ENCODE data around the gene SGF29. TPM values are rescaled to one million over a fixed set of nuclear protein-coding genes. Genes with fewer than 3 reads are reported as not detected.

Gene SGF29
- total and polyA plus RNA-seq, 12 donors, result 18.4 to 118 (median 29.9) TPM

DNA sequence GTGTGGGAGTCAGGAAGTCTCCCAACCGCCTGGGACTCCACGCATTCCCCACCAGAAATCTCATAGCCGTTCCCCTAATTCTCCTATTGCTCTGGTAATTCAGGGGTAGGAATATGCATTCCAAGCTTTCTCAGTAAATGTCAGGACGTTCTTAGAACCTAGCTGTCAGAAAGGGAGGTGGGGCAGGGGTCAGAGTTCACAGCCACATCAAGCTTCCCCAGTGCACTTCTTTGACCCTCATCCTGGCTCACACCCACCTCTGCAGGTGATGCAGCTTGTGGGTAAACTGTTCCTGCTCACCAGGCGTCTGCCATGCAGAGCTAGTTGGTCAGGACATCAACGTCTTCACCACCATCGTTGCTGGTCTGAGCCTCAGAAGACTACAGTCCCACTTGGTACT is 33.0 kb upstream of the SGF29 start:
- DNase-seq, result no peak
- no peaks in the 10 kb centered on the region for H3K27me3 ChIP-seq
- intact Hi-C loops (cut with DNase I), result no loop called here

DNA sequence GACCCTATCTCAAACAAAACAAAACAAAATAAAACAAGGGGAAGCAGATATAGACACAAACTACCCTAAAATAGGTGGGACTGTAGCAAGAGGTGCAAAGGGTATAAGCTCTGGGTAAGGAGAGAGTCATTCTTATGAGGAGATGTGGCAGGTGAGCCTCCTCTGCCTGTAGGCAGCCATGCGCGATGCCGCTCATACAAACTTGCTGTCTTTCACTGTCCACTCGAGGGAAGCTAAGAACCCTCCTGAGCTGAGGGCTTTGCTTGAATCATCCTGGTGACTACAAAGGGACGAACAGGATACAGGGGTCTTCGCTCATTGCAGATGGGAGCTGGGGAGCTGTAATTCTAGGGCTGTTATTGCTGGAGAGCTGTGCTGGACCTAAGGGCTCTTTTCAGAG is 32.3 kb upstream of the SGF29 start:
- DNase-seq, result no peak
- H3K9me3 ChIP-seq (replicated peaks in 1 of 3), result no peaks in the 10 kb centered on the region
- H3K4me1 ChIP-seq (replicated peaks in 1 of 2), result peaks cover 0 to 11% of the 10 kb centered on the region in 2 donors
- H3K4me3 ChIP-seq, result no peak overlapping the region
- intact Hi-C loops (cut with DNase I), result no loop called here
- 83 to 94% (median 89%) methylated on average over 6 of the region's 6 CpGs for WGBS, 4 donors
- no peaks in the 10 kb centered on the region for H3K27me3 ChIP-seq
- H3K36me3 ChIP-seq (replicated peaks in 1 of 2), result no peaks in the 10 kb centered on the region
- H3K27ac ChIP-seq, result no peak overlapping the region
- no peak for TF ChIP-seq POLR2A (IDR thresholded peaks at IDR 0.05)
- TF ChIP-seq, protein P1, sequence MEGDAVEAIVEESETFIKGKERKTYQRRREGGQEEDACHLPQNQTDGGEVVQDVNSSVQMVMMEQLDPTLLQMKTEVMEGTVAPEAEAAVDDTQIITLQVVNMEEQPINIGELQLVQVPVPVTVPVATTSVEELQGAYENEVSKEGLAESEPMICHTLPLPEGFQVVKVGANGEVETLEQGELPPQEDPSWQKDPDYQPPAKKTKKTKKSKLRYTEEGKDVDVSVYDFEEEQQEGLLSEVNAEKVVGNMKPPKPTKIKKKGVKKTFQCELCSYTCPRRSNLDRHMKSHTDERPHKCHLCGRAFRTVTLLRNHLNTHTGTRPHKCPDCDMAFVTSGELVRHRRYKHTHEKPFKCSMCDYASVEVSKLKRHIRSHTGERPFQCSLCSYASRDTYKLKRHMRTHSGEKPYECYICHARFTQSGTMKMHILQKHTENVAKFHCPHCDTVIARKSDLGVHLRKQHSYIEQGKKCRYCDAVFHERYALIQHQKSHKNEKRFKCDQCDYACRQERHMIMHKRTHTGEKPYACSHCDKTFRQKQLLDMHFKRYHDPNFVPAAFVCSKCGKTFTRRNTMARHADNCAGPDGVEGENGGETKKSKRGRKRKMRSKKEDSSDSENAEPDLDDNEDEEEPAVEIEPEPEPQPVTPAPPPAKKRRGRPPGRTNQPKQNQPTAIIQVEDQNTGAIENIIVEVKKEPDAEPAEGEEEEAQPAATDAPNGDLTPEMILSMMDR (IDR thresholded peaks at IDR 0.05), result no peak

More for the DNA sequence above, 33.0 kb upstream of the SGF29 start:
- Histone ChIP-seq H3K36me3 (replicated peaks in 1 of 2) (no peaks in the 10 kb centered on the region), H3K27ac (no peak overlapping the region), H3K4me1 (replicated peaks in 1 of 2) (peaks cover 0 to 6% of the 10 kb centered on the region in 2 donors), H3K9me3 (replicated peaks in 1 of 3) (no peaks in the 10 kb centered on the region), H3K4me3 (no peak overlapping the region)
- 77 to 89% (median 83%) methylated on average over 7 of the region's 7 CpGs for WGBS, 4 donors
- TF ChIP-seq POLR2A (IDR thresholded peaks at IDR 0.05), result no peak
- TF ChIP-seq, protein P1 (IDR thresholded peaks at IDR 0.05), result no peak

DNA sequence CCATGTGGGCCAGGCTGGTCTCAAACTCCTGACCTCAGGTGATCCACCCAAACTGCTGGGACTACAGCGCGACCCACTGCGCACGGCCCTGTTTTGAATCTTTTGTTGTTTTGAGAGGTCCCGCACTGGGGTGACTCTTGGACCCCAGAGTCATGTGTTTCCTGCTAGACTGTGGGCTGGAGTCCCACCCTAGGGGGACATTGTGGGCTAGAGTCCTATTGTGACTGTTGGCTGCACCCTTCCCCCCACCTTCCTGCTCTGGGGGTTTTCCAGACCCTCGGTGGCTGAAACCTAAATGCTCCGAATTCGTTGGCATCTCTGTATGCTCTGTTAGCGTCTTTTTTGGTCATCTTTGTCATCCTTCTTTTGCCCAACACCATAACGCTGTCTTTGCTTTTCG is 30.9 kb upstream of the SGF29 start:
- intact Hi-C loops (cut with DNase I), result no loop called here
- no peak overlapping the region for H3K4me3 ChIP-seq
- no peaks in the 10 kb centered on the region for H3K27me3 ChIP-seq
- 87 to 90% (median 88%) methylated on average over 11 of the region's 11 CpGs for WGBS, 4 donors
- H3K27ac ChIP-seq, result no peak overlapping the region
- no peaks in the 10 kb centered on the region for H3K36me3 ChIP-seq (replicated peaks in 1 of 2)
- no peak for DNase-seq
- no peaks in the 10 kb centered on the region for H3K9me3 ChIP-seq (replicated peaks in 1 of 3)
- no peak for TF ChIP-seq POLR2A (IDR thresholded peaks at IDR 0.05)
- TF ChIP-seq, protein P1 (IDR thresholded peaks at IDR 0.05), result no peak
- H3K4me1 ChIP-seq (replicated peaks in 1 of 2), result peaks cover 0 to 13% of the 10 kb centered on the region in 2 donors

DNA sequence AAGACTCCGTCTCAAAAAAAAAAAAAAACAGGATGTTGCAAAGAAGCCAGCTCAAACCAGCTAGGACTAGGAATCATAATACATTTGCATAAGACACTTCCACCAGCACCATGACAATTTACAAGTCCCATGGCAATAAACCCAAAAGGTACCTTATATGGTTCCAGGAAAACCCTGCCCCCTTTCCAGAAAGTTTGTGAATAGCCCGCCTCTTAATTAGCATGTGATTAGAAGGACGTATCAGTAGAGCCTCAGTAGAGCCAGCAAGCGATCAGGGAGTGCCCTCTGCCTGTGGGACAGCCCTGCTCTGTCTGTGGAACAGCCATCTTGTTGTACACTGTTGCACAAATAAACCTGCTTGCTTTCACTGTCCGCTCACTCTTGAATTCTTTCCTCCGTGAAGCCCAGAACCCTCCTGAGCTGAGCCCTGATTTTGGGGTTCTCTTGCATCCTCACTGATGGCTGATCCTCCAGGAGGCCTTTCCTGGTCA is 29.0 kb upstream of the SGF29 start:
- Histone ChIP-seq H3K27ac (no peak overlapping the region), H3K27me3 (no peaks in the 10 kb centered on the region), H3K4me3 (no peak overlapping the region), H3K9me3 (replicated peaks in 1 of 3) (no peaks in the 10 kb centered on the region), H3K4me1 (replicated peaks in 1 of 2) (peaks cover 11 to 26% of the 10 kb centered on the region in 2 donors), H3K36me3 (replicated peaks in 1 of 2) (no peaks in the 10 kb centered on the region)
- no peak for TF ChIP-seq POLR2A (IDR thresholded peaks at IDR 0.05)
- intact Hi-C loops (cut with DNase I), result no loop called here
- DNase-seq, result no peak
- 75 to 84% (median 80%) methylated on average over 3 to 6 of the region's 6 CpGs for WGBS, 4 donors
